HEK293T (cell line): ENCODE data around the gene DCP1B.
"Not testable (repeated sequence)": the region's sequence is repeated elsewhere in the genome, so short reads cannot be mapped to it uniquely, and the experiment has no call there.

ENCODE experiments used
- CTCF ChIA-PET: fragments of 350-600 bp; formaldehyde crosslinking; extraction: SDS; loops from one replicate; lab custom pipeline; 2021; ENCODE audit warnings: antibody characterized with exemption, inconsistent platforms; lab: Yijun Ruan, JAX
- POLR2A ChIA-PET: fragments of 350-600 bp; formaldehyde crosslinking; extraction: SDS; loops from one replicate; lab custom pipeline; 2020; ENCODE audit warnings: antibody characterized with exemption, inconsistent platforms; lab: Yijun Ruan, JAX
- DNase-seq: peaks from one replicate; pipeline ENCODE4 v3.0.0; 2012; ENCODE audit warnings: mixed read lengths; ENCODE audit errors: extremely low spot score
- ARNT ChIP-seq: fragments of 450-650 bp; IDR thresholded peaks from 2 replicates; pipeline ENCODE4 v1.6.1; 2017; ENCODE audit warnings: mild to moderate bottlenecking
- BHLHE40 ChIP-seq: fragments of 450-650 bp; IDR thresholded peaks from 2 replicates; pipeline ENCODE4 v1.6.1; 2016; ENCODE audit warnings: mild to moderate bottlenecking, moderate library complexity, borderline replicate concordance
- CTBP1 ChIP-seq: fragments of 450-650 bp; IDR thresholded peaks from 2 replicates; pipeline ENCODE4 v1.6.1; 2016; ENCODE audit warnings: borderline replicate concordance
- ELF4 ChIP-seq: fragments of 450-650 bp; IDR thresholded peaks from 2 replicates; pipeline ENCODE4 v1.6.1; 2017; ENCODE audit warnings: antibody characterized with exemption
- FOXA1 ChIP-seq: fragments of 450-650 bp; IDR thresholded peaks from 2 replicates; pipeline ENCODE4 v1.6.1; 2016; ENCODE audit warnings: mild to moderate bottlenecking
- FOXK2 ChIP-seq: fragments of 450-650 bp; IDR thresholded peaks from 2 replicates; pipeline ENCODE4 v1.6.1; 2016; ENCODE audit warnings: mild to moderate bottlenecking
- FOXM1 ChIP-seq: fragments of 450-650 bp; IDR thresholded peaks from 2 replicates; pipeline ENCODE4 v1.6.1; 2017; ENCODE audit warnings: mild to moderate bottlenecking, borderline replicate concordance
- HDGF ChIP-seq: fragments of 450-650 bp; IDR thresholded peaks from 2 replicates; pipeline ENCODE4 v1.6.1; 2017; ENCODE audit warnings: antibody characterized with exemption, borderline replicate concordance
- L3MBTL2 ChIP-seq: fragments of 450-650 bp; conservative IDR thresholded peaks from 2 replicates; pipeline ENCODE4 v1.6.1; 2016; ENCODE audit warnings: mild to moderate bottlenecking
- LEF1 ChIP-seq: fragments of 450-650 bp; IDR thresholded peaks from 2 replicates; pipeline ENCODE4 v1.6.1; 2017; ENCODE audit warnings: mild to moderate bottlenecking, borderline replicate concordance
- NFRKB ChIP-seq: fragments of 450-650 bp; IDR thresholded peaks from 2 replicates; pipeline ENCODE4 v1.6.1; 2016; ENCODE audit warnings: mild to moderate bottlenecking, moderate library complexity
- SP1 ChIP-seq: fragments of 450-650 bp; IDR thresholded peaks from 2 replicates; pipeline ENCODE4 v1.6.1; 2017
- SUZ12 ChIP-seq: fragments of 450-650 bp; IDR thresholded peaks from 2 replicates; pipeline ENCODE4 v1.6.1; 2016; ENCODE audit warnings: mild to moderate bottlenecking
- TARDBP ChIP-seq: fragments of 450-650 bp; IDR thresholded peaks from 2 replicates; pipeline ENCODE4 v1.6.1; 2016
- ZNF384 ChIP-seq: fragments of 450-650 bp; IDR thresholded peaks from 2 replicates; pipeline ENCODE4 v1.6.1; 2016
- TF ChIP-seq, protein P1 (sequence below): fragments of 450-650 bp; IDR thresholded peaks from 2 replicates; pipeline ENCODE4 v1.6.1; 2016

The DCP1B gene

DNA sequence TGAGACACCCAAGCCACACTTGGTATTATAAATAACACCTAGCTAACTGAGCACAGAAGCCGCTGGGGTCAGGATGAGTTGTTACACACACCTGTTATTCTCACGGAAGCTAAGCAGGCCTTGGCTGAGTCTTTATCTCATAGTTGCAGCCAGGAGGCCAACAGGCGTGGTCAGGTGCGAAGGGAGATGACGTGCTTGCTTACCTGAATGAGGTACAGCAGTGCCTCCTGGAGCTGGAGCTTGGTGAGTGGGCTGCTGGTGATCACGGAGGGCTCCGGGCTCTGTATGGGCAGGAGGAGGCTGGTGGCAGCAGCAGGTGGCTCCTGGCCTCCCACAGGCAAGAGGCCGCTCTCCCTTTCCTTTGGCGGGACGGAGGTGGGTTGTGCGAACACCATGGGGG is 55.4 kb downstream of the DCP1B start:
- ChIA-PET POLR2A (no interaction called here), CTCF (interaction anchor here (0.5 to 1.8 kb wide), 2 partner anchors 9 to 230 kb away, joined by 3 to 6 read pairs; no protein-coding TSS in a partner anchor)

DNA sequence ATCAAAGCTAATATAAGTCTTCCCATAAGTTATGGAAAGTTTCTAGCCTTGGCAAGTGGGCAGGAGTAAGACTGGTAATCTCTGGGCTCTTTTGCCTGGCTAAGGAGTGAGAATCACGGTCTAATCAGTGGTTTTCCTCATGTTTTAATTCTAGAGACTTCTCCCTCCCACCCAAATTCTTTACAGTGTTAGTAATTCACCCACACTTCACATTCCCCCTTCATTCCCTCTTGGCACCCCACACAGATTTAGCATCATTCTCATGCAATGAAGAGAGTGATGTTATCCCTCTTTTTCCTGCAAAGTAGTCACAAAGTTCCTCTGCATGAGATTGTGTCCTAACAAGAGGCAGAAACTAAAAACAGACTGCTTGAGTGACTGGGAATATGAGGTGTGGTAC is 57.2 kb downstream of the DCP1B start:
- no peak for DNase-seq
- no peak for TF ChIP-seq ZNF384
- TF ChIP-seq HDGF = no peak
- no peak for TF ChIP-seq TARDBP
- no peak for TF ChIP-seq FOXA1
- TF ChIP-seq ELF4 = no peak
- TF ChIP-seq L3MBTL2 = no peak
- no peak for TF ChIP-seq SP1
- no peak for TF ChIP-seq BHLHE40
- TF ChIP-seq LEF1 = no peak
- TF ChIP-seq FOXM1 = no peak
- TF ChIP-seq SUZ12 = no peak
- no peak for TF ChIP-seq NFRKB
- TF ChIP-seq FOXK2 = no peak
- TF ChIP-seq ARNT = no peak
- no peak for TF ChIP-seq CTBP1
- TF ChIP-seq, protein P1, sequence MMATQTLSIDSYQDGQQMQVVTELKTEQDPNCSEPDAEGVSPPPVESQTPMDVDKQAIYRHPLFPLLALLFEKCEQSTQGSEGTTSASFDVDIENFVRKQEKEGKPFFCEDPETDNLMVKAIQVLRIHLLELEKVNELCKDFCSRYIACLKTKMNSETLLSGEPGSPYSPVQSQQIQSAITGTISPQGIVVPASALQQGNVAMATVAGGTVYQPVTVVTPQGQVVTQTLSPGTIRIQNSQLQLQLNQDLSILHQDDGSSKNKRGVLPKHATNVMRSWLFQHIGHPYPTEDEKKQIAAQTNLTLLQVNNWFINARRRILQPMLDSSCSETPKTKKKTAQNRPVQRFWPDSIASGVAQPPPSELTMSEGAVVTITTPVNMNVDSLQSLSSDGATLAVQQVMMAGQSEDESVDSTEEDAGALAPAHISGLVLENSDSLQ = no peak
- CTCF ChIA-PET = no interaction called here
- POLR2A ChIA-PET = no interaction called here

More for the DNA sequence above, 55.4 kb downstream of the DCP1B start:
- DNase-seq = no peak
- TF ChIP-seq ZNF384 (no peak), LEF1 (no peak), ARNT (no peak), BHLHE40 (no peak), L3MBTL2 (no peak), FOXK2 (no peak), FOXM1 (no peak), TARDBP (no peak), SUZ12 (no peak), NFRKB (no peak), CTBP1 (no peak), ELF4 (no peak), HDGF (no peak), SP1 (no peak), FOXA1 (no peak)
- TF ChIP-seq, protein P1 = no peak

DNA sequence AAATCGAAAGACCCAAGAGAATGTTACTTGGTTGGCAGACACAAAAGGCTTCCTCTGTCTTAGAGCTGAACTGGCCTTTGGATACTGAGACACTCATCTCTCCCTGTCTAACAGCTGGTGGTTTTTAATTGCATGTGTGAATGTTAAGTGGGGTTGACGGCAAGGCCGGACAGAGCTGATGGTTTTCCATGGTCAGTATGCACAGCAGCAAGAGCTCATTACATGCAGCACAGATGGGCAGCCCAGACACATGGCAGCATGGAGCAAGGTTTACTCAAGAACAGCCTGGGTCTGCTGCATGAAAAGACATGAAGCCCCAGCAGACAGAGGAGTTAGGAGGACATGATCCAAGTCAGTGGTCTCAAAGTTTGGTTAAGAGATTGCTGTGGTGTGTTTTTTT is 58.0 kb downstream of the DCP1B start:
- CTCF ChIA-PET = no interaction called here
- no peak for TF ChIP-seq LEF1
- no peak for TF ChIP-seq HDGF
- TF ChIP-seq BHLHE40 = no peak
- TF ChIP-seq ARNT = no peak
- TF ChIP-seq TARDBP = no peak
- TF ChIP-seq FOXA1 = no peak
- no peak for DNase-seq
- POLR2A ChIA-PET = no interaction called here

DNA sequence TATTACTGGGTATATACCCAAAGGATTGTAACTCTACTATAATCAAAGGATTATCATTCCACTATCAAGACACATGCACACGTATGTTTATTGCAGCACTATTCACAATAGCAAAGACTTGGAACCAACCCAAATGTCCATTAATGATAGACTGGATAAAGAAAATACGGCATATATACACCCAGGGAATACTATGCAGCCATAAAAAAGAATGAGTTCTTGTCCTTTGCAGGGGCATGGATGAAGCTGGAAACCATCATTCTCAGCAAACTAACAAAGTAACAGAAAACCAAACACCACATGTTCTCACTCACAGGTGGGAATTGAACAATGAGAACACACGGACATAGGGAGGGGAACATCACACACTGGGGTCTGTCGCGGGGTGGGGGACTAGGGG is 58.8 kb downstream of the DCP1B start:
- POLR2A ChIA-PET, CTCF ChIA-PET, DNase-seq: not testable (repeated sequence)

DNA sequence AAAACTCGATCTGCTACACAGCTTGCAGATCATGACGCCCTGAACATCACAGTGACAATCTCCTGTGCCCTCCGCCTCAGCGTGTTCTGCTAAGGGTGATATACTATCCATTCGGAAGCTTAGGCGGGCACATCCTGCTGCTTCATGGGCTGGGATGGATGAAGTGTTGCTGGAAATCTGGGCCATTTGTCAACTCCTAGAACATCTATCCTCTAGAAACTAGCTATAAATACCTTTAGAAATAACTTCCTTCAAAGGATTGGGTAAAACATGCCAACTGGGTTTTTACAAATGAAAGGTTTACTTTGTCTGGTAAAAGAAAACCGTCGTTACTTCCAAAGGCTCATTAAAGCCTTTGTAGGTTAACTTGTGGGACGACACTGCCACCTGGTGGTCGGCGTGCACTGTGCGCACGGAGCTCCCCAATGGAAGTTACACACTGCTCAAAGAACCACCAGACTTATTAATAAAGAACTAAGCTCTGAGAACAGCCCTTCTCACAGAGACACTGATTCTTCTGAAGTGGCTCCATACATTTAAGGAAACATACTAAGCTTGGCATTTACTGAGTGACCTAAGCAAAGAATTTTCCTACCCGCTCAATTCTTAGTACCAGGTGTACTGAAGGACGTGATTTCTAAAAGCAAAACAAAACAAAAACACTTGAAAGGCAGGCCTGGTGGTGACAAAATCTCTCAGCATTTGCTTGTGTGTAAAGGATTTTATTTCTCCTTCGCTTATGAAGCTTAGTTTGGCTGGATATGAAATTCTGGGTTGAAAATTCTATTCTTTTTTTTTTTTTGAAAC is 64.3 kb downstream of the DCP1B start:
- CTCF ChIA-PET = interaction anchor here (0.5 to 1.8 kb wide), 33 partner anchors 9 to 1007 kb away, joined by 3 to 18 read pairs (median 4); no protein-coding TSS in a partner anchor
- POLR2A ChIA-PET = interaction anchor here (0.5 to 1.0 kb wide), 2 partner anchors 281 to 310 kb away, joined by 3 read pairs; partner anchors contain the start of gene WNT5B
- TF ChIP-seq TARDBP (no peak), SP1 (no peak), ELF4 (no peak), FOXK2 (no peak), BHLHE40 (no peak)
- peak; percentile 77 for DNase-seq

DNA sequence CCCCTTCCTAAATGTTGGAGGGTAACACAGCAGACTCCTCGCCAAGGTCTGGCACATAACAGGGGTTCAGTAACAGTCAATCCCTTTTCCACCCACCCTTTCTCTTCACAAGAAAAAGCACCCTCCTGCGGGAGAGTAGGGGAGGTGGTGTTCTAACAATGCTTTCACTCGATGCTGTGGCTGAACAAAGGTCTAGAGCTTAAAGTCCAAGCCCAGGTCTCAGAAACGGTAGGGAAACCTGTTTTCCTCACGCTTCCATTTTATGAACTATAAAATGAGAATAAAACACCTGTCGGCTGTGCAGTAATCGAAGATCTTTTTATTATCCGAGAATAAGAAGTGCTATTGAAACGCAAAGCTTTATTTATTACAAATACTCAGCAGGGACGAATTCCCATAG is 64.9 kb downstream of the DCP1B start:
- ChIA-PET POLR2A (interaction anchor here (0.5 to 1.0 kb wide), 2 partner anchors 280 to 310 kb away, joined by 3 read pairs; partner anchors contain the start of gene WNT5B), CTCF (interaction anchor here (0.9 to 1.8 kb wide), 21 partner anchors 9 to 307 kb away, joined by 3 to 18 read pairs (median 6); no protein-coding TSS in a partner anchor)
- TF ChIP-seq, protein P1 = no peak
- TF ChIP-seq TARDBP (no peak), CTBP1 (no peak), NFRKB (no peak), FOXA1 (no peak), L3MBTL2 (no peak), ELF4 (no peak), FOXK2 (no peak)
- no peak for DNase-seq
